NCI-H510A (cell line): ENCODE data around the gene TMBIM6.
A peak's percentile ranks its signal among the peaks of the same experiment; 100 is the strongest.
"Not testable (repeated sequence)": the region's sequence is repeated elsewhere in the genome, so short reads cannot be mapped to it uniquely, and the experiment has no call there.

Source experiments
- DNase-seq: peaks from one replicate; lab custom pipeline; 2025; lab: John Stamatoyannopoulos, UW

Gene TMBIM6

DNA sequence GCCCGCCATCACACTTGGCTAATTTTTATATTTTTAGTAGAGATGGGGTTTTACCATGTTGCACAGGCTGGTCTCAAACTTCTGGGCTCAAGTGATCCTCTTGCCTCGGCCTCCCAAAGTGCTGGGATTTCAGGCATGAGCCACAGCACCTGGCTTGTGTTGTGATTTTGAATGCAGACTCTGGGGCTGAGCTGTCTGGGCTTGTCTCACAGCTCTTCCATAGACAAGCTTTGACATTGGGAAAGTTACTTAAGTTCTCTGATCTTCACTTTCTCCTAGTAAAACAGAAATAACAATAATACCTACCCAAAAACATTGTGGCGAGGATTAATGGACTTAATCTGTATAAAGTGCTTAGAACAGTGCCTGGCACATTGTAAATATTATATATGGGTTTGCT lies 36.0 kb downstream of the TMBIM6 start:
- no peak for DNase-seq

DNA sequence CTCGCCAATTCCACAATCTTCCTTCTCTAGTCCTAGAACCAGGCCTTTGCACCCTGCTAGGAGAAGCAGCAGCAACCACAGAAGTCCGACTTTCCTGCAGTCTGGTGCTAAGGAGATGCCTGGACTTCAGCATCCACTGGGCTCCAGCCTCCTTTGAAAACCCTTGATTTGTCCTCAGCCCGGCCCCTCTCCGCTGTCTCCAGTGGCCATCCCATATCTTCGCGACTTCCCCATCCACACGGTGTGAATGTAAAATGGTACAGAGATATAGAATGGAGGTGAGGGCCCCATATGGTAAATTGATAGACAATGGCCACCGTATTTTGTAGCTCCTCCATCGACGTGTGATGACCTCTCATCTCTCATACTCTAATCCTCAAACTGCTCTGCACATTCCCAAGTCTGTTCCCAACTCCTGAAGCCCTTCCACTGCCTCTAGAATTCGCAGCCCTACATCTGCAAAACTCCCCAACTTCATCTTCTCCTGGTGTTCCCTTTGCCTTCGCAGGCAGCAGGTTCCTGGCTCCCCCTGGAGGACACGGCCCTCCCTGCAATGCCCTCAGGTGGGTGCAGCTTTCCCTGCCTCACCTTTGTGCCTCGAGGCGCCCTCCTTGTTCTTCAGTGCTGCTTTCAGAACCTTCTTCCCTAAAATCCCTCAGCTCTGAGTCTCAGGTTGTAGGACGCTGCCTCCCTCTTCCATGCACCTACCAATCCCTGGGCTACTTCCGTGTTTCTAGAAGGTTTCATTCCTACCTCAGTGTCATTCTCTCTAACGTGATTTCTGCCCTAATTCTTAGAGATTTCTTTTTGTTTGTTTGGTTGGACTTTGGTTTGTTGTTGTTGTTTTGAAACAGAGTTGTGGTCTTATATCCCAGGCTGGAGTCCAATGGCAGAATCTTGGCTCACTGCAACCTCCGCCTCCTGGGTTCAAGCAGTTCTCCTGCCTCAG lies 36.7 kb downstream of the TMBIM6 start:
- peak; percentile 26 for DNase-seq

DNA sequence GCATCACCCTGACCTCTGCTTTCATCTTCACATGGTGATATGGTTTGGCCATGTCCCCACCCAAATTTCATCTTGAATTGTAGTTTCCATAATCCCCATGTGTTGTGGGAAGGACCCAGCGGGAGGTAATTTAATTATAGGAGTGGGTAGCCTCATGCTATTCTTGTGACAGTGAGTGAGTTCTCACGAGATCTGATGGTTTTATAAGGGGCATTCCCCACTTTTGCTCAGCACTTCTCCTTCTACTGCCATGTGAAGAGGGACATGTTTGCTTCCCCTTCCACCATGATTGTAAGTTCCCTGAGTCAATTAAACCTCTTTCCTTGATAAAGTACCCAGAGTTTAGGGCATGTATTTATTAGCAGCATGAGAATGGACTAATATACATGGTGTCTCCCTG lies 38.2 kb downstream of the TMBIM6 start:
- no peak for DNase-seq

DNA sequence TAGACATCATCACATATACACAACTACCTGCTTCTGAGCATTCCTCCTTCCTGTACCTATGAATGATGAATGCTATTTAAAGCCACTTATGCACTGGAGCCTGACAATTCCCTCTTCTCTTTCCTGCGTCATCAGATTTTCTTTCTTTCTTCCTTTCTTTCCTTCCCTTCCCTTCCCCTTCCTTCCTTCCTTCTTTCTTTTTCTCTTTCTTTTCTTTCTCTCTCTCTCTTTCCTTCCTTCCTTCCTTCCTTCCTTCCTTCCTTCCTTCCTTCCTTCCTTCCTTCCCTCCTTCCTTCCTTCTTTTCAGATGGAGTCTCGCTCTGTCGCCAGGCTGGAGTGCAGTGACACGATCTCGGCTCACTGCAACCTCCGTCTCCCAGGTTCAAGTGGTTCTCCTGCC lies 39.6 kb downstream of the TMBIM6 start:
- not testable (repeated sequence) for DNase-seq

DNA sequence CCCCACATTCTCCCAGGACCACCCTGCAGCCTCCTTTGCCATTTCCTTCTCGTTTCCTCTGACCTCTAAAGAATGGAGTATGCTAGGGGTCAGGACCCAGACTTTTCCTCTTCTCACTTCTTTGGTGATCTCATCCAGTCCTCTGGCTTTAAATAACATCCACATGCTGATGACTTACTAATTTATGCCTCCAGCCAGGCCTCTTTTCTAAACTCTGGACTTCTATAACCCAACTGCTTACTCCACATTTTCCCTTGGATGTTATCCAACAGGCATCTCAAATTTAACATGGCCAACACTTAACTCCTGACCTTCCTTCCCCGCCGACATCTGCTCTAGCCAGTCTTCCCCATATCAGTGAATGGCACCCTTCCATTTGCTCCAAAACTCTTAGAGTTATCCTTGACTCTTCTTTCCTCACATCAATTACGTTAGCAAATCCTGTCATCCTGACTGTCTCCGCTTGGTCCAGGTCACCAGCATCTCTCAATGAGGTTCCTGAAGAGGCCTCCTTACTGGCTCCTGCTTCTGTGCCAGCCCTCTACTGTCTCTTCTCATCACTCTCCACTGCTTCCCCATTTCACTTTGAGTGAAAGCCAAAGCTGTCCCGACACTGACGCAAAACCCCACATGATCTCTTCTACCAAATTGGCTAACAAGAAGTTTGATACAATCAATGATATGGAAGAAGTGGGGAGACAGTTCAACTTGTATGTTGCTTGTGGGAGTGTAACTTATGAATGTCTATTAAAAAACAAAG lies 42.7 kb downstream of the TMBIM6 start:
- DNase-seq, result no peak

DNA sequence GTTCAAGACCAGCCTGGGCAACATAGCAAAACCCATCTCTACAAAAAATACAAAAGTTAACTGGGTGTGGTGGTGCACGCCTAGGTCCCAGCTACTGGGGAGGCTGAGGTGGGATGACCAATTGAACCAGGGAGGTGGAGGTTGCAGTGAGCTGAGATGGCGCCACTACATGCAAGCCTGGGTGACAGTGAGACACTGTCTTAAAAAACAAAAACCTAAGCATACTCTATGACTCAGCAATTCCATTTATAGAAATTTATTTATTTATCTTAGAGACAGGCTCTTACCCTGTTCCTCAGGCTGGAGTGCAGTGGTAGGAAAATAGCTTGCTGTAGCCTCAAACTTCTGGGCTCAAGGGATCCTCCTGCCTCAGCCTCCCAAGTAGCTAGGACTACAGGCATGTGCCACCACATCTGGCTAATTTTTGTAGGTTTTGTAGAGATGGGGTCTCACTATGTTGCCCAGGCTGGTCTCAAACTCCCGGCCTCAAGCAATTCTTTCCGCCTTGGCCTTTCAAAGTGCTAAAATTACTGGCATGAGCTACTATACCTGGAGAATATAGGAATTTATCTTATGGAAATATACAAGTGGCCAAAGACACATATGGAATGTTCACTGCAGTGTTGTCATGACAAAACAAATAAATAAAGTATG lies 43.5 kb downstream of the TMBIM6 start:
- DNase-seq, result no peak

DNA sequence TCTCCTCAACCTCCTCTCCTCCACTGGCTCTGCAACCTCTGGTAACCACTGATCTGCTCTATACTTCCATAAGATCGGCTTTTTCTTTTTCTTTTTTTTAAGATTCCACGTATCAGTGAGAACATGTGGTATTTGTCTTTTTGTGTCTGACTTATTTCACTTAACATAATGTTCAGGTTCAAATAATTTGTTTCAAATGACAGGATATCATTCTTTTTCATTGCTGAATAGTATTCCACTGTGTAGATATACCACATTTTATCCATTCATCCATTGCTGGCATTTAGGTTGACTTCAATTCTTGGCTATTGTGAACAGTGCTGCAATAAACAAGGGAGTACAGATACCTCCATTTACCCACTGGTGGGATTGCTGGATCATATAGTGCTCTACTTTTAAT lies 46.3 kb downstream of the TMBIM6 start:
- DNase-seq, result no peak

DNA sequence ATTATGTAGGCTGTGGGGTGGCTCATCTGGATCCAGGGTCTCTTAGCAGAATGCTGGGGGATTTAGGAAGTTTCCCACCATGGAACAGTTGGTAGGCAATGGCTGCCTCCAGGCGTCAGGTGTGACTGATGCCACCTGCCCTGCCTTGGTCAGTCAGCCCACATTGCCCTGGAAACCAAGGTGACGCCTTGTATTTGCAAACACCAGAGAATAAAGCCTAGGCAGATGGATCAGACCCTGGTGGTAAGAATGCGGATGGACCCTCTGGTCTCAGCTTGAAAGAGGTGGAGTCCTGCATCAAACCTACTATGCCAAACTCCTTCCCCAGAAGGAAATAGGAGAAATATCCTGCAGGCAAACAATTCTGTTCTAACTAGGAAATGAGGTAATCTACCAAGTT lies 48.6 kb downstream of the TMBIM6 start:
- no peak for DNase-seq

DNA sequence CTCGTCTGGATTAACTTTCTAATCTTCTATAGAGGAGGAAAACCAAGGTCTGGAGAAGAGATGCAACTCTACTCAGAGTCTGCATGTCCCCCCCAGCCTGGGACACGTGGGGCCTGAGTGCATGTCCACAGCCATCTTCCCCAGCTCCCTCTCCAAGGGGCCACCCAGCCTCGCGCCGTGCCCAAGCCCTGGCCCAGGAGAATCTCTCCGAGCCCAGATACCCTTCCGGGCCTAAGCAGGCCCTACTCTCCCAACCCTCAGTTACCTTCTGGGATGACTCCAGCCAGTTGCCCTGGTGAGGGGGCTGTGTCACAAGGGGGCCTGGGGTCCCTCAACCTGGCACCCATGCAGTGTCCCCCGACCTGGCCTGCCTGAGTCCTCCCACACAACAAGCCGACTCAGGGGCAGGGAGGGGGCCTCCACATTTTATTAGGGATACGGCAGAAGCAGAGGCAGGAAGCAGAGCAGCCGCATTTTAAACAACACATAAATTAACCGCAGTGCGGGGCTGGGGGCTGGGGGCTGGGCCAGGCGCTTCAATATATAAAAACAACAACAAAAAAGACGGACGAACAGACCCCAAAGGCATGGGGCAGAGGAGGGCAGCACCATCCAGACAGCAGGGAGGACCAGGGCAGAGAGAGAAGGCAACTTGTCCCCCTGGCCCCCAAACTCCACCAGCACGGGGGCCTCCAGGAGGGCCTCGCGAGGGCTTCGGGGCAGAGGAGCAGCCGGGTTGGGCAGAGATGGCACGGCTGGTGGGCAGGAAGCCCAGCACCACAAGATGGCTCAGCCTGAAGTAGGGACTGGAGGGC lies 49.6 kb downstream of the TMBIM6 start:
- no peak for DNase-seq

DNA sequence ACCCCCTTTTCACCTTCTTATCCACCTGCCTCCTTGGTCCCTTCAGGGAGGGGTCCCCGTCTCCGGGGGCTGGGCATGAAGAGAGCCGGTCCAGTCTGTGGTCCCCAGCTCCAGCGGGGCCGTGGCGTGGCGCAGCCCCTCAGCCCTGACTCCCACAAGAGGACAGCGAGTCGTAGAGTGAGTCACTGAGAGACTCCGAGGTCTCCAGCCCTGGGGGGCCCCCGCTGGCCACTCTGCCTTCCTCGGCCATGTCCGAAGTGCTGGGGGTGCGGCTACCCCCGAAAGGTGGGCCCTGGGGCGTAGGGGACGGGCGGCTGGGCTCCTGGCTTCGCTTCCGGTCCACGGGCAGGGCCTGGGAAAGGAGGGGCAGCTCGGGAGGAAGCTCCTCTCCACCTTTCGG lies 50.3 kb downstream of the TMBIM6 start:
- no peak for DNase-seq

DNA sequence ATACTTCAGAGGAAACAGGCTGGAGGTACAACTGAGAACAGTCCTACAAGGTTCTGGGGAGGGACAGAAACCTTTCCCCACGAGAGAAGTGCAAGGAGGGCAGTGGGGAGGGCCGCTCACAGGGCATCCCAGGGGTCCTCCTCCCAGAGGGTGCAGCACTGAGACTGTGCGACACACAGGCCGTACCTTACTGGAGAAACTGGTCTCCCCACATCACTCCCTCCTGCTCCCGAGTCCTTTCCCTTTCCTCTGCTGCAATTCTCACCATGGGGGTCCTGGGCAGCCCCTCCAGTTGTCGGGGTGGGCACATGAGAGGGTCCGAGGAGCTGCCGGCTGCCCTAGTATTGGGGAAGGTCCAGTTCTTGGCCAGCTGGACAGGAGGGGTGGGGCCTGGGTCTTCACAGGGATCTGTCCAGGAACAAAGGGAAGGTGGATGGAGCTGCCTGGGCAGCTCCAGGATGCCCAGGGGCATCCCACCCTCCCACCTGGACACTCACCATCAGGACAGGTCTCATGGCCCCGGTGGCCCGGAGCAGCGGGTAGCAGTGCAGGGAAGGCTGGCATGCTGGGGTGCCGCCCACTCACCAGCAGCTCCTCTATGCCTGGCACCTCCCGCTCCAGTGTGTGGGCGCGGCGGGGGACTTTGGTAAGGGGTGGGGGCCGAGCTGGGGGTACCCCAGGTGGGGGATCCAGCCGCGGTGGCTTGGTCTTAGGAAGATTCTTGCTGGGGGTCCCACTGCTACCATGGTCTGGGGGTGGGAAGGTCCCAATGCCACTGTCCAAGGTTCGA lies 51.0 kb downstream of the TMBIM6 start:
- DNase-seq, result no peak

DNA sequence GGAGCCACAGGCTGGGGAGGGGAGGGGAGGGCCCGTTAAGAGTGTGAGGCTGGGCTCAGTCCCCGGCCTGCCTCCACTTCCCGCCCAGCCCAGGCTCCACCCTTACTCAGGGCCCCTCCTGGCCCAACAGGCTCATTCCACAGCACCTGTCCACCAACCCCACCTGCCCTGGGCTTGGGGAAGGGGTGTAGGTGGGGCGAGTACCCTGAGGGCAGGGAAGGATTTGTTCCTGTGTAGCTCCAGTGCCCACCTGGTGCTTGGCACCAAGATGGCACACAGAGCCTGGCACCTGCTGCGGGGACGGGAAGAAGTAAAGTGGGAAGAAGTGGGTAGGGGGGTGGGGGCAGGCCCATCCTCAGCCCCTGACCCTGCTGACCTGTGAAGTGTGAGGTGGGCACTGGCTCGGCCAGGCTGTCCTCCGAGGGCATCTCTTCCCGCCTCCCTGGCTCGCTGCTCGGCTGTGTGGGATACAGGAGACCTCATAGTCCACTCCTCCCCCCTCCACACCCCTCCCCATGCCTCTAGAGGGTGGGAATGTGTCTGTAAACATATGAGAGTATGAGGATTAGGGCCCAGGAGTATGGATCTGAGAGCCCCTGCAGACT lies 51.7 kb downstream of the TMBIM6 start:
- no peak for DNase-seq

DNA sequence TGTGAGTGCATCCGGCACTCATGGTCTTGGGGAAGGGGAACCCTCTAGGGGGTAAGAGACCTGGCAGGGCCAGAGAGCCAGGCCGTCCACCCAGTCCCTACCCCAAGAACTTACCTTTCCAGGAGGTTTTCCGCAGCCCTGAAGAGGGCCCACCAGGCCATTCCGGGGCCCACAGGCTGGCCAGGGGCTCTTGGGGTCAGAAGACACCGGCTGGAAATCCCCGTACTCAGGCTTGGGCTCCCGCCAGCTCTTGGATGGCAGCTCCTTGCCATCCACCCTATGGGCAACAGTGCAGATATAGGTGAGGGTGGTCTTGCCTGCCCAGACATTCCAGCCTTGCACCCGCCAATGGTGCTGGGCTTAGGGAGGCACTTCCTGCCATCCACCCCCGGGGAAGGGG lies 52.3 kb downstream of the TMBIM6 start:
- DNase-seq, result no peak

DNA sequence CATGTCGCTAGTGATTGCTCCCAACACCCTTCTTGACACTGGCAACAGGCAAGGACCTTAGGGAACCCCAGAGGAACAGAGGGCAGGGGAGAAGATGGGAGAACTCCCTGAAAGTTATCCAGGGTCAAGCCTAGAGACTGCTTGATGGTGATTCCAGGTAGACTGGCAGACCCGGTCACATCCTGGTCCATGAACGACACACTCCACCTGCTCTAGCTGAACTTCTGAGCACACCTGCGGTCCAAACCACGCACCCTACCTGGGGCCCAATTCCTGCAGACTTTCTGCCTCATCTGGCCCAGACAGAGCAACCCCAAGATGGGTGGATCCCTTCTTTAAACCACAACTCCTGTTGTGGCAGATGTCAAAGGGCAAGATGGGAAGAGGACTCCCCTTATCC lies 52.7 kb downstream of the TMBIM6 start:
- DNase-seq, result no peak

DNA sequence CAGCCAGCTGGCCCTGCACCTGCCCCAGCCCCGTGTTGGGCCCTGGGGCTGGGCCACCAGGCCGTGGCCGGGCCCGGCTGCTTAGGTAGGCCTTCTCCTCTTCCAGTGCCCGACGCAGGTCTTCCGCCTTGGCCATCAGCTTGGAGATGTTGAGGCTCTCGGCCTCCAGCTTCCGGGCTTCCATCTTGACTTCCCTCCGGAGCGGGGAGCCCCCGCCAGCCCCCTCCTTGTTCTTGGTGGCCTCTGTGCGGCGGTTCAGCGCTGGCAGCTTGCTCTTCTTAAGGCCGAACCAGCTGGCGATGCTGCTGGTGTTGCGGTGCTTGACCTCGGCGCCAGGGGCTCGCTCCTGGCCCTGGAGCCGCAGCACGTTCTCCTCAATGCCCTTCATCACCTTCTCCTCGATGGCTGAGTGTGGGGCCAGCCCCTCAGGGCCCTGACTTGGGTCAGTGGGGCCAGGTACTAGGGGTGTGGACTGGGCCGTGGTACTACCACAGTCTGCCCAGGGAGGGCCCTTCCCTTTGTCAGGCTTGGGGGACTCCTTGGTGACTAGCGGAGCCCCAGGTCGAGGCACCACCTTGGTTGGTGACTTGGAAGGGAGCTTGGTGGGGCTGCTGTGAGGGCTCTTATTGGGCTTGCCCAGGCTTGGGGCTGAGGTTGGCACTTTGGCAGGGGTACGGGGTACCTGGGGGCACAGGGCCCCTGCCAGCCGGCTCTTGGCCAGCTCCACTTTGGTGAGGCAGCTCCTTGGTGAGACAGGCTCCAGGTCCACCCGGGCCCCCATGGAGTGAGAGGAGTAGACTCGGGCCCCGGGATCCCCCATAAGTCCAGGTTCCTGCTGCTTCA lies 53.7 kb downstream of the TMBIM6 start:
- no peak for DNase-seq

DNA sequence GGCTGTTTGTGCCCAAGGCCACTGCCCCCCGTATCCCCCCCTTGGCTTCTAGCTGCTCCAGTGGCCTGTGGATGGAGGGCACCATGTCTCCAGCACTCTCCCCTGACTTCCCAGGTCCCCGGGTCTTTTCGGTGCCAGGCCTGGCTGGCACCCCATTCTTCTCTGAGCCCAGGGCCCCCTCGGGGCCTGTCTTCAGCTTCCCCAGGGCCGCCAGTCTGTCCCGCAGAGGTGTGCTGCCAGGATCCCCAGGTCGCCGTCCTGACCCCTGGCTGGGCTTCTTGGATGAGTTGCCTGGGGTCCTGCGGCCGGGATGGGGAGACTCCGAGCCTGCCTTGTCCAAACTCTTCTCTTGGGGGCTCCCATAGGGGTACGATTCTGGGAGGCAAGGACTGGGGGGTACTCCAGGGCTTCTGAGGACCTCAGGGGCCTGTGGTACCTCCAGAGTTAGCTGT lies 54.3 kb downstream of the TMBIM6 start:
- DNase-seq, result no peak

DNA sequence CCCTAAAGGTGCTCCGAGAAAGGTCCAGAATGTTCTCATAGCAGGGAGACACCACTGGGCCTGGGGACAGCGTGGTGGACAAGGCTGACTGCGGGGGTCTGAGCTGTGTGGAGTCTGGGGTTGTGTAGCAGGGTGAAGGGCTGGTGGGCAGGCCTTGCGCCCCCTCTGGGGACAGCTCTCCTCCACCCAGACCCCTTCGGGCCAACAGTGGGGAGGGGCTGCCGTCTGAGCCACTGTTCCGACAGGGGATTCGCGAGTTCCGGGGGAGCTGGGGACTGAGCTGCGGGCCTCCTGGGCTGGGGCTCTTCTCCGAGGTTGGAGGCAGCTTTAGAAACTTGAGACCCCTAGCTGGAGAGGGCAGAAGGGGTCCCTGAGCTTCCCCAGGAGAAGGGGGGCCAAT lies 54.8 kb downstream of the TMBIM6 start:
- no peak for DNase-seq

DNA sequence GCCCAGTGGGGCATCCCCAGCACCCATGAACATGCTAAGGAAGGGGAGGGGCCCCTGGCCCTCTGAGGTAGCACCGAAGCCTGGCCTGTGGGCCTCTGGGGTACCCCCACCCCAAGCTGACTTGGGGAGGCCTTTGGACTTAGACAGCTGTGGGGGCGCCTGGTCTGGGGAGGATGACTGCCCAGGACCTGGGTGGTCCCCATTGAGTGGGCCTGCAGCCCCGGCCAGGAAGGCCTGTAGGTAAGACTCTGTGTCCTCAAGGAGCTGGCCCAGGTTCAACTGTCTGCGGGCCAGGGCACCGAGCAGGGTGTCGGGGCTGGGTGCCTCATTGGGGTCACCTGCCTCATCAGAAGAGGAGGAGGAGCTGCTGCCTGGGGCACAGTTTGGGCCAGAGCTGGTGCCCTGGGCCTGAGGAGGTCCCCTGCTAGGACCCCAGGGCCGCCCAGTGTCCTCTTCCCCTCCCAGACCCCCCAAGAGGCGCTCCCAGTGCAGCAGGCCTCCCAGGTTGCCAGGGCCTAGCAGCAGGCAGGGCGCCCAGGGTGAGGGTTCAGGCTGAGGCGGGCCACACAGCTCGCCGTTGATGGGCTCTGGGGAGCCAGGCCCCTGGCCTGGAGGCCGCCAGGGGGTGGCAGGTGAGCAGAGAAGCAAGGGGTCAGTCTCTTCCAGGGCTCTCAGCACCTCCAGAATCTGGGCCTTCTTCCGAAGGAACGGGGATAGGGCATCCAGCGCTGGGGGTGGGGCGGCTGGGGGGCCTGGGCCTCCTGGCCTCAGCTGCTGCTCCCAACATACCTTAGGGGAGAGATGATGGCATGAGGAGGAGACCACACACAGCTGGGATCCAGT lies 55.5 kb downstream of the TMBIM6 start:
- DNase-seq, result no peak

DNA sequence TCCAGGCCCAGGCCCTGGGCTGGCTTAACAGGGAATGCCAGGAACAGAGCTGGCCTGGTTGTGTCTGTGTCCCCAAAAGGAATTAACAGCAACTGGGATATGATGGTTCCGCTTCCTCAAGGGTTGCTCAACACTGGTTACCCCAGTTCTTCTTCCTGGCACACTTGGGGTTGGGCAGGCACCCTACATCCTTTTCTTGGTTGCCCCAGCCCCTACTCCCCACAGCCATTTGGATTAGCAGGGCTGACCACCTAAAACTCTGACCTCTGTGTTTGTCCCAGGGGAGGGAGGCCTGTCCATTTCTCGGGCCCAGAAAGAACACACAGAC lies 56.1 kb downstream of the TMBIM6 start:
- no peak for DNase-seq
